HT-29 (cell line): ENCODE data around the gene GAB2. TPM values are rescaled to one million over a fixed set of nuclear protein-coding genes. Genes with fewer than 3 reads are reported as not detected.
"Not testable (repeated sequence)": the region's sequence is repeated elsewhere in the genome, so short reads cannot be mapped to it uniquely, and the experiment has no call there.

Experiments
- DNase-seq: peaks from one replicate; pipeline ENCODE4 v3.0.0-alpha.2; 2015; ENCODE audit warnings: low spot score
- total RNA-seq: library from RNA; depleted of rRNA; stranded (reverse); fragments of >200 nt; shearing (Covaris generic); gene quantifications from 2 replicates; pipeline ENCODE4 v1.2.3, GENCODE V29; 2014

The GAB2 gene
- total RNA-seq, 1 experiment from 2014 or later: 3.6 TPM

DNA sequence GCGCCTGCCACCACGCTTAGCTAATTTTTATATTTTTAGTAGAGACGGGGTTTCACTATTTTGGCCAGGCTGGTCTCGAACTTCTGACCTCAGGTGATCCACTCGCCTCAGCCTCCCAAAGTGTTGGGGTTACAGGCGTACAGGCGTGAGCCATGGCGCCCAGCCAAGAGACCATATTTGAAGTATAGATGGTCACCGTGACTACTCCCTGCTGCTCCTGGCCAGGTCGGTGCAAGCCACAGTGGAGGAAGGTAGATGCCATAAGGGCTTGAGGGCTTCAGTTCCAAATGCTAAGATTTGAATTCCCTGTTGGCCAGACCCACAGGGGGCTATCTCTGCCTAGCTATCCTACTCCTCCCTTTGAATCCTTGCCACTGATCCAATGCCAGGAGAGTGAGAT lies 194.9 kb downstream of the GAB2 start:
- DNase-seq: not testable (repeated sequence)

GRCh38 chr11:78221396-78222315 lies 196.0 kb downstream of the GAB2 start:
- DNase-seq: no peak

DNA sequence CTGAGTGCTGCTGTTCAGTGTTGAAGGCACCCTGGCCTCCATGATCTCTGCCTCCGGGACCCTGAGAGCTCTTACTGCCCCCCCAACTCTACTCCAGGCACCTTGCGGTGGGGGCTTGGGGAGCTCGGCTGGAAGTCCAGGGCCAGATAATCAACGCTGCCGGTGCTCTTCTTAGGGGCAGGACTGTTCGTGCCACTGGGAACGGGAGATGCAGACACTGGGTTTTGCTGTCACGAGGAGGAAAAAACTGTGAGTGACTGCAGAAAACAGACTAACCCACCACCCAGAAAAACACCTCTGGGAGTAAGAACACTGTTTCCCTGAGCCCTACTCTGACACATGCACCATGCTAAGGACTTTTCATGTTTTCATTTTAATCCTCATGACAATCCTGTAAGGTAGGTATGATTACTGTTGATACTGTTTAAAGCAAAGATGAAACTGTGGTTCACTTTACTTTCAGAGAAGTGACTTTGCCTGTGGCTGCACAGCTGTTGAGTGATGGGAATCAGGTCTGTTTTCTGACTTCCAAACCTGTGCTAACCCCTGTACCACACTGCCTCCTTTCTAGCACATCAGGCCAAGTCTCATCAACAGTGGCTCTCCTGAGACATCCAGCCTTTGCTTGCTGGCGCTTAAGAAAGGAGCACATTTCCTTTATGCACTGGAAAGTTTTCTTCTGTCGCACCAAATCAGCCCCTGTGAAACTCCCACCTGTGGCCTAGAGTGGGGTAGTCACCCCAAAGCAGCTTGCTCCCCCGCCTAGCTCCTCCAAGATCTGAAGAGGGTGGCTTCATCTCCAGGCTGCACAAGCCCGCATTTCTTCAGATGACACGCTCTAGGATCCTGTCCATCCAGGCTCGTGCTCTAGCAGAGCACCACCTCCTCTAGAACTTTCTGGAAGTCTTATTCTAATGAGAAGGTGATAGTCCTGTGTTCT lies 197.1 kb downstream of the GAB2 start:
- no peak for DNase-seq

- DNase-seq: no peak
Observed at GRCh38 chr11:78219493-78220217, 198.0 kb downstream of the GAB2 start.

- no peak for DNase-seq
Observed at GRCh38 chr11:78218707-78219492, 198.7 kb downstream of the GAB2 start.

GRCh38 chr11:78217650-78218541 lies 199.7 kb downstream of the GAB2 start:
- no peak for DNase-seq

DNA sequence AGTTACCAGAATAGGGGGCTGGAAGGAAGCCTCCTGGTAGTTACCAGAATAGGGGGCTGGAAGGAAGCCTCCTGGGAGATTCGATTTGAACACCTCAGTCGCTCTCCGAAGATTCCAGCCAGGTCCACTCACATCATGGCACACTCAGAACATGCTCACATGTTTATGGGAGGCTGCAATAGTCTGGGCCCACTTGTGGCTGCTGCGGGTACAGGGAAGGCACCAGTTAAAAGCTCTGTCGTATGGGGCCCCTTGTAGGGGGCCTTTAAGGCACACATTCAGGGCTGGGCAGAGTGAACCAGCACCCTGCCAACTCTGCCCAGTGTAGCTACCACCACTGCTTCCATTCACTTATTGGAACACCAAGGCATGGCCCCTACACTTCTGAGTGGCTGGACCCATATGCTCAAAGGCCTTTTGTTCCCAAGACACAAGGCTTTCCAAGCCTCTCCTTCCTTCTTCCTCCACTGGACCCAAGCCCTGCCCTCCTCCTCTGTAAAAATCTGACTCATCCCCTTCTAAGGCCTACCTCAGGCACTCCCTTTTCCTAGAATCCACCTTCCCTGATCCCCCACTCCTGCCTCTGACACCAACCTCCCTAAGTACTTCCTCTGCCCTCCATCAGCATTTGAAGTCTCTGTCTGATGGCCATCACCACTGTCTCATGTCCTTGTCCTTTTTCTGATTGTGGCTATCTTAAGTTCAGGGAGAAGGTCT lies 200.9 kb downstream of the GAB2 start:
- no peak for DNase-seq

- no peak for DNase-seq
Observed at GRCh38 chr11:78216021-78216420, 201.6 kb downstream of the GAB2 start.

DNA sequence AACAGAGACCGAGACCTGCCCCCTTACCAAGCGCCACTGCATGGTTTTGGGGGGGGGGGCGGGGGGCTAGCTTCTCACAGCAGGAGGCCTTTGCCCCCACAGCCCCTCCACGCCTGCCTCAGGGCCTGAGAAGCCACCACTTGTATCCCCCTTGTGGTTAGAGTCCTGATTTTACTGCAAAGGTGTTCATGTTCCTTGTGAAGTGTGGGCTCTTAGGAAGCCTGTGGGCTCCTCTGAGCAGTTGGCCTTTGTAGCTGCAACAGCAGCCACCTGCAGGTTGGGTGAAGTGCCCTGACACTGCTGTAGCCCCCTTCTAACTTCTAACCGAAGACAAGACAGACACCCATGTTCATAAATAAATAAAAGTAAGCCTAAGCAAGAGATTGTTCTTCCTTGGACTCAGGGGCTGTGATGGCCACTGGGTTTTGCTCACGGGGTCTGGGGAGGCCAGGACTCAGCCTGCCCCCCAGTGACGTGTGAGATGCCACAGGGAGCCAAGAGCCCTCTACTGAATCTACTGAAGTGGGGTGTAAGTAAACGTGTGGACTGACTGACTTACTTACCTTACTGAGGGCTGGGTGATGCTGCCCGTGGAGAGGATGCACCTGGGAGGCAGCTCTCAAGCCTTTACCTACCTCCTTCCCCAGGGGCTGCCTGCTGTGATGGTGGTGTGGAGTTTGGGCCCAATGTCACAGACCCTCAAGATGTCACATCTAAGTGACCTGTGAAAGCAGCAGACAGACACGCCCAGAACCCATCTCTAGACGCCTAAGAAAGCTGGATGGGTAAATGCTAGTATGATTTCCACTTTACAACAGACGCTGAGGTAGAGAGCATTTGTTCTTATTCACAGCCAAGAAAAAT lies 203.1 kb downstream of the GAB2 start:
- no peak for DNase-seq

DNA sequence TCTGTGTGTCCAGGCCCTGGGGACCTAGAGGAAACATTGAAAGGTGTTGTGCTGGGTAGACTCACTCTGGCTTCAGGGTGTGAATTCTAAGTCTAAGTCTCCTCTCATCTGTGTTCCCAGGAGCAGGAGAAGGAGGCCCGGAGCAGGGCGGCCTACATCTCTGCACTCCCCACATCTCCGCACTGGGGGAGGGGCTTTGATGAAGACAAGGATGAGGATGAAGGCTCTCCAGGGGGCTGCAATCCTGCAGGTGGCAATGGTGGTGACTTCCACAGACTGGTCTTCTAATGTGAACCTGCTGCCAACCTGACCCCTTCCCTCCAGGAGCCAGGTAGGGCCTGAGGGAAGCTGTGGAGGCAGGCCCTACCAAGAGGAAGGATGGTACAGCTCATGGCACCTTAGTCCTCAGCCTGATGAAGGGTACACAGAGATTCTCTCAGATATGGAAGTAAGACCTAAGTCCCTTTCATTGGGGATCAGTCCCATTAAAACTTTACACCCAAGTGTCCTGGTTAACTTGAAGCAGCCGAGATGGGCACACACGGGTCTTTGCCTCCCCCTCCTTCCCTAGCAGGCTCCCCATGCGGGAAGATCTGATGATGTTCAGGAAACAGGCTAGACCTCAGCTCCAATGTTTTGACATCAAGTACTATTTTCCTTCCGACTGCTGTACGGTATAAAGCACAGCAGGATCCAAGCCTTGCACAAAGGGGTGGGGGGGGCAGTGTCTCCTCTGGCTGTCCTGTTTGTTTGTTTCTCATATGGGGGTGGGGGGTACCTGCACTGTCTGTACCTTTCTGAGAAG lies 203.9 kb downstream of the GAB2 start:
- DNase-seq: no peak

GRCh38 chr11:78212586-78213371 lies 204.8 kb downstream of the GAB2 start:
- DNase-seq: no peak

- DNase-seq: no peak
Observed at GRCh38 chr11:78211565-78211964, 206.1 kb downstream of the GAB2 start.

DNA sequence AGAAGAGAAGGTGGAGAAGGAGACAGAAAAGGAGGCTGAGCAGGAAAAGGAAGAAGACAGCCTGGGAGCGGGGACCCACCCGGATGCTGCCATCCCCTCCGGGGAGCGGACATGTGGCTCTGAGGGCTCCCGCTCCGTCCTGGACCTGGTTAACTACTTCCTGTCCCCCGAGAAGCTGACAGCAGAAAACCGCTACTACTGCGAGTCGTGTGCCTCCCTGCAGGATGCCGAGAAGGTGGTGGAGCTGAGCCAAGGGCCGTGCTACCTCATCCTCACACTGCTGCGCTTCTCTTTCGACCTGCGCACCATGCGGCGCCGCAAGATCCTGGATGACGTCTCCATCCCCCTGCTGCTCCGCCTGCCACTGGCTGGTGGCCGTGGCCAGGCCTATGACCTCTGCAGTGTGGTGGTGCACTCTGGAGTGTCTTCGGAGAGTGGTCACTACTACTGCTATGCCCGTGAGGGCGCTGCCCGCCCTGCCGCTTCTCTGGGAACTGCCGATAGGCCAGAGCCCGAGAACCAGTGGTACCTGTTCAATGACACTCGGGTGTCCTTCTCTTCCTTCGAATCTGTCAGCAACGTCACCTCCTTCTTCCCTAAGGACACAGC lies 207.5 kb downstream of the GAB2 start:
- DNase-seq: no peak

DNA sequence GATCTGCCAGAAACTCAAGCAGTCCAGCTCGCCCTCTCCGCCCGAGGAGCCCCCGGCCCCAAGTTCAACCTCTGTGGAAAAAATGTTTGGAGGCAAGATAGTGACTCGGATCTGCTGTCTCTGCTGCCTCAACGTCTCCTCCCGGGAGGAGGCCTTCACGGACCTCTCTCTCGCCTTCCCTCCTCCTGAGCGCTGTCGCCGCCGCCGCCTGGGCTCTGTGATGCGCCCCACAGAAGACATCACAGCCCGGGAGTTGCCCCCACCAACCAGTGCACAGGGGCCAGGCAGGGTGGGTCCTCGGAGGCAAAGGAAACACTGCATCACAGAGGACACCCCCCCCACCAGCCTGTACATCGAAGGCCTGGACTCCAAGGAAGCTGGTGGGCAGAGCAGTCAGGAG lies 208.1 kb downstream of the GAB2 start:
- no peak for DNase-seq

- no peak for DNase-seq
Observed at GRCh38 chr11:78208257-78209165, 209.1 kb downstream of the GAB2 start.
